ENCODE measurements around the gene AOPEP.

DNA sequence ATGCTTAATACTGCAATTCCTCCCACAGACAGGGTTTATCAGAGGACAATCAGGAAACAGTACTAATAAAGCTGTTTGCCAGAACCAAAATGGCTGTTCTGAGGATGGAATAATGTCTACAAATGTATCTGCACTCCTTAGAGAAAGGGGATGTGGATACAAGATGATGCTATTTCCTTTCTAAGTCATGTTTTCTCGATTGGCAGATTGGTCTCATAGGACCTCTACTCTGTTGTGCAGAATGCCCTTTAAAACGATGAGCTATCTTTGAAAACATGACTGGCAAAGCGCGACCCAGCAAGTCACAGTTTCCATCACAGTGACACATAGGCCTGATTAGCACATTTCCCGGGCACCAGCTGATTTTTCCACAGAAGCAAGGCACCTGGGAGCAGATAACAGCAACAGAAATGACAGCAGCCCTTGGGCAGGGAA, 54.0 kb downstream of the AOPEP start:
- TF ChIP-seq, protein P1, sequence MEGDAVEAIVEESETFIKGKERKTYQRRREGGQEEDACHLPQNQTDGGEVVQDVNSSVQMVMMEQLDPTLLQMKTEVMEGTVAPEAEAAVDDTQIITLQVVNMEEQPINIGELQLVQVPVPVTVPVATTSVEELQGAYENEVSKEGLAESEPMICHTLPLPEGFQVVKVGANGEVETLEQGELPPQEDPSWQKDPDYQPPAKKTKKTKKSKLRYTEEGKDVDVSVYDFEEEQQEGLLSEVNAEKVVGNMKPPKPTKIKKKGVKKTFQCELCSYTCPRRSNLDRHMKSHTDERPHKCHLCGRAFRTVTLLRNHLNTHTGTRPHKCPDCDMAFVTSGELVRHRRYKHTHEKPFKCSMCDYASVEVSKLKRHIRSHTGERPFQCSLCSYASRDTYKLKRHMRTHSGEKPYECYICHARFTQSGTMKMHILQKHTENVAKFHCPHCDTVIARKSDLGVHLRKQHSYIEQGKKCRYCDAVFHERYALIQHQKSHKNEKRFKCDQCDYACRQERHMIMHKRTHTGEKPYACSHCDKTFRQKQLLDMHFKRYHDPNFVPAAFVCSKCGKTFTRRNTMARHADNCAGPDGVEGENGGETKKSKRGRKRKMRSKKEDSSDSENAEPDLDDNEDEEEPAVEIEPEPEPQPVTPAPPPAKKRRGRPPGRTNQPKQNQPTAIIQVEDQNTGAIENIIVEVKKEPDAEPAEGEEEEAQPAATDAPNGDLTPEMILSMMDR (IDR thresholded peaks at IDR 0.05; ENCODE audit: insufficient read depth, low read depth, low read length) = no peak
- TF ChIP-seq EZH2 (IDR thresholded peaks at IDR 0.05; ENCODE audit: insufficient read depth, low read length) = no peak

Data from astrocyte (in vitro differentiated cells and primary cell).